MG63 (cell line): ENCODE measurements around the gene ERN1. TPM values are rescaled to one million over a fixed set of nuclear protein-coding genes. Genes with fewer than 3 reads are reported as not detected.

Source experiments
- DNase-seq: peaks from one replicate; pipeline ENCODE4 v3.0.0-alpha.2; 2020
- H3K27me3 ChIP-seq: fragments of 250-450 bp; sonication (Bioruptor Pico); 2 replicates; pipeline ENCODE4 v1.5.1; 2020; ENCODE audit warnings: mild to moderate bottlenecking, moderate library complexity
- H3K36me3 ChIP-seq: fragments of 250-450 bp; sonication (Bioruptor Pico); 2 replicates; pipeline ENCODE4 v1.5.1; 2020; ENCODE audit warnings: mild to moderate bottlenecking, moderate library complexity
- H3K4me3 ChIP-seq: fragments of 250-450 bp; sonication (Bioruptor Pico); 2 replicates; pipeline ENCODE4 v1.5.1; 2020; ENCODE audit warnings: mild to moderate bottlenecking, moderate library complexity
- H3K9me3 ChIP-seq: fragments of 250-450 bp; sonication (Bioruptor Pico); 2 replicates; pipeline ENCODE4 v1.5.1; 2020; ENCODE audit warnings: mild to moderate bottlenecking, moderate library complexity
- total RNA-seq: library from RNA; depleted of rRNA; stranded (reverse); fragments of >200 nt; shearing (Covaris generic); gene quantifications from 2 replicates; pipeline ENCODE4 v1.2.3, GENCODE V29; 2014; ENCODE audit warnings: low replicate concordance

The ERN1 gene
- total RNA-seq, 1 experiment from 2014 or later = 3.0 TPM

GRCh38 chr17:64084940-64085649 is 44.8 kb downstream of the ERN1 start:
- Histone ChIP-seq H3K9me3 (no peaks in the 10 kb centered on the region; the same call in 1 of the 2 replicates), H3K27me3 (no peaks in the 10 kb centered on the region), H3K4me3 (no peak overlapping the region), H3K36me3 (no peaks in the 10 kb centered on the region)
- no peak for DNase-seq

- Histone ChIP-seq H3K4me3 (no peak overlapping the region), H3K36me3 (no peaks in the 10 kb centered on the region)
- peak; percentile 29 for DNase-seq
Measured at GRCh38 chr17:64084086-64084939, 45.6 kb downstream of the ERN1 start.

DNA sequence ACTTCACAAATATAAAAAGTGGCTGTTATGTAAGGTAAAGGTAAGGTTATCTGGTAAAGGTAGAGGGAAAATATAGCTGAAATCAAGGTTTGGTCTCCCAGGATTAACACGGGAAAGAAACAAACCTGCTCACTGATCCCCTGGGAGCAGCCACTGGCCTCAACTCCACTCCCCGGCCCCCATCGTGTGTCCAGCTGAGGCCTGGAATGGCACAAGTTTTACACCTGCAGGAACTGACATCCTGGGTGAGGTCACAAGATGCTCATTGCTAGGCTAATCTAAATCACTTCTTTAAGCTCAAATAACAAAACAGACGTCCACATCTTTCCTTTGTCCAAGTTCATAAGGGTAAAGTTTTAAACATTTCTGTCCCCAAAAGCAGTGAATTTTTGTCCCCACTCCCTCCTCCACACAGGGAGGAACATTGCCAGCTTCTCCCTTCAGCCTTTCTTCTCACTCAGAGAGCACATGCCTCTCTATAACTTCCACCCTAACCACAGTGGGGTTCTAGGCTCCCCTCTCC is 46.3 kb downstream of the ERN1 start:
- Histone ChIP-seq H3K36me3 (no peaks in the 10 kb centered on the region), H3K27me3 (no peaks in the 10 kb centered on the region), H3K9me3 (no peaks in the 10 kb centered on the region; the same call in 1 of the 2 replicates), H3K4me3 (no peak overlapping the region)
- no peak for DNase-seq

More at GRCh38 chr17:64084086-64084939, 45.6 kb downstream of the ERN1 start:
- Histone ChIP-seq H3K27me3 (no peaks in the 10 kb centered on the region), H3K9me3 (no peaks in the 10 kb centered on the region; the same call in 1 of the 2 replicates)

DNA sequence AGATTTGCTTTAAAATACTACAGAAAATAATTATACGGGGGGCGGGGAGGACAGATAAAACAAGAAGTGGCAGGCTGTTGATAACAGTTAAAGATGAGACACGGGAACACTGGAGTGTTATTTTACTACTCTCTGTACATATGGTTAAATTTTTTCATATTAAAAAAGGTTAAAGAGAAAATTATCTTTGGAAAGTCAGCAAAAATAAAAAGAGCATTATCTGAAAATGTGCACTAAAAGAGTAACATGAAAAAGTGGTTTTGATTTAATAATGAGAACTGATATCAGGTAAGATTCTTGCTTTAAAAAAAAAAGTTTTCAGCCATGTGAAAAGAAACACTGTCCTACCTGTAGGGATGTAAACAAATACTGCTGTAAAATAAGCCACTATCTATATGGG is 46.9 kb downstream of the ERN1 start:
- Histone ChIP-seq H3K4me3 (no peak overlapping the region), H3K27me3 (no peaks in the 10 kb centered on the region), H3K36me3 (no peaks in the 10 kb centered on the region), H3K9me3 (no peaks in the 10 kb centered on the region; the same call in 1 of the 2 replicates)
- DNase-seq = no peak

GRCh38 chr17:64081802-64082799 is 47.8 kb downstream of the ERN1 start:
- Histone ChIP-seq H3K4me3 (no peak overlapping the region), H3K36me3 (no peaks in the 10 kb centered on the region), H3K27me3 (no peaks in the 10 kb centered on the region), H3K9me3 (no peaks in the 10 kb centered on the region)
- no peak for DNase-seq

DNA sequence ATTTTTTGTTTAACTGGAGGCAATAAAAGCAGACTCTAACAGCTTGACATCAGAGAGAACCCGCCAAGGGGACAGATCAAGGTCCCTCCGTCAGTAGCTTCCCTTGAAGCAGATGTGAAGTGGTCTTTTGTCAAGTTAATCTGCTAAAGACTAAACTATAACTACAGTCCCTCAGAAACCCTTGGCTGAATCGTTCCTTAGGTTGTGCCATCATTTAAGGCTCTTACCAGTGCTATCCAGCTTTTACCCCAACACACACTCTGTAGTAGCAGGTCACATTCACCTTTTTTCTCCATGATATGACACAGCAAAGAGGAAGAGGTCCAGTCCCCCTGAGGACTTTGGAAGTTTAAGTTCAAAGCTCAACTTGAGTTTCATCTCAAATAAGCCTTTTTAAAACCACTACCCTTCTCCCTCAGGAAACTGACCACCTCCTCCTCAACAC is 49.7 kb downstream of the ERN1 start:
- DNase-seq = no peak
- H3K36me3 ChIP-seq = no peaks in the 10 kb centered on the region
- no peak overlapping the region for H3K4me3 ChIP-seq
- H3K9me3 ChIP-seq = no peaks in the 10 kb centered on the region
- no peaks in the 10 kb centered on the region for H3K27me3 ChIP-seq

- no peak for DNase-seq
- H3K4me3 ChIP-seq = no peak overlapping the region
- 0 out of 2 replicates have a peak, but pooled peaks cover 2% of the 10 kb centered on the region for H3K36me3 ChIP-seq
- no peaks in the 10 kb centered on the region for H3K9me3 ChIP-seq
- H3K27me3 ChIP-seq = no peaks in the 10 kb centered on the region
Measured at GRCh38 chr17:64077379-64077778, 52.6 kb downstream of the ERN1 start.

GRCh38 chr17:64075913-64076312 is 54.0 kb downstream of the ERN1 start:
- Histone ChIP-seq H3K4me3 (no peak overlapping the region), H3K9me3 (peaks cover under 1% of the 10 kb centered on the region; the same call in 1 of the 2 replicates), H3K36me3 (peaks cover 3% of the 10 kb centered on the region; the same call in 1 of the 2 replicates), H3K27me3 (no peaks in the 10 kb centered on the region)
- DNase-seq = no peak

DNA sequence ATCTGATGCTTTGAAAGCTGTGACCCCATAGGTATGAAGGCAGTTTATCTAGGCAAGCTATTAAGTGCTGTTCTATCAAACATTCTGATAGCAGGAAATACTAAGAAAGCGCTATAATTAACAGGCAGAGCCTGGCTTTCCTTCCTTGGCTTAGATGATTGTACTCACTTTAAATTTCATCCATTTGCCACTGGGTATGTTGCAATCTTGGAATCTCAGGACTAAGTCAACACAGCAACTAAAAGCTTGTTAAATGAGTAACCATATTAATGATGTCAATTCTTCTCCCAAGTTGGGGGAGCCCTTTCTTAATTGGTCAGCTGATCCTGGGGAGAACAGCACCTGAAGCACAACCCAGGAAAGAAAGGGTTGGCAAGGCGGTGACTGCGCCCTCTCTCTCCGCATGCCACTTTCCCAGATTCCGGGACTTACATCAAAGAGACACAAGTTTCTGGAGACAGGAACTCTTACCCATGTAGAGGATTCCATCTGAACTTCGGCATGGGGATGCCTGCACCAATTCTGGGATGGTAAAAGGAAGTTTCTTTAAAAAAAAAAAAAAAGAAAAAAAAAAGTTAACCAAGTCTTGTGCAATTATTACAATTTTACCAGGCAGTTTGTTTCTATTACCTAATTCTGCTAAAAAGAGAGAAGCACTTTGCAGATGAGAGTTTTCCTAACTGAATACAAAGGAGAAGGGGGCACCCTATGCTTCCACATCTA is 55.1 kb downstream of the ERN1 start:
- Histone ChIP-seq H3K27me3 (no peaks in the 10 kb centered on the region), H3K9me3 (peaks cover 6% of the 10 kb centered on the region), H3K4me3 (no peak overlapping the region), H3K36me3 (peaks cover 6% of the 10 kb centered on the region)
- DNase-seq = no peak

- H3K27me3 ChIP-seq = no peaks in the 10 kb centered on the region
- H3K36me3 ChIP-seq = peaks cover 14% of the 10 kb centered on the region
- H3K9me3 ChIP-seq = peaks cover 14% of the 10 kb centered on the region
- DNase-seq = no peak
- no peak overlapping the region for H3K4me3 ChIP-seq
Measured at GRCh38 chr17:64073771-64074703, 55.9 kb downstream of the ERN1 start.

DNA sequence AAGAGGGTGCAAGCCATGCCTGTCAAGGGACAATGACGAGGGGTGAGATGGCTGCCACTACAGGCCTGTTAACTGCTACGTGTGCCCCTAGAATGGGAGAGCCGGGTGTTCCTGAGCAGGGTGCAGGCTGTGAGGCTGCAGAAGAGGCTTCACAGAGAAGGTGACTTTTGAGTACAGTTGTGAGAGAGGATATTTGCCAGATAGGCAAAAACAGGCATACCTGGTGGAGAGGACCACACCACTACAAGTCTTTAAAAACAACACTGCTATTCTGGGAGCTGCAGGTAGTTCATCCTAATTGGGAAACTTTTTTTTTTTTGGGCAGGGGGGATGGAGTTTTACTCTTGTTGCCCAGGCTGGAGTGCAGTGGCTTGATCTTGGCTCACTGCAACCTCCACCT is 58.8 kb downstream of the ERN1 start:
- H3K4me3 ChIP-seq = no peak overlapping the region
- peaks cover 18% of the 10 kb centered on the region for H3K9me3 ChIP-seq
- DNase-seq = no peak
- peaks cover 23% of the 10 kb centered on the region for H3K36me3 ChIP-seq
- no peaks in the 10 kb centered on the region for H3K27me3 ChIP-seq

GRCh38 chr17:64070213-64070612 is 59.7 kb downstream of the ERN1 start:
- no peak for DNase-seq
- no peaks in the 10 kb centered on the region for H3K27me3 ChIP-seq
- H3K4me3 ChIP-seq = no peak overlapping the region
- H3K36me3 ChIP-seq = peaks cover 23% of the 10 kb centered on the region
- peaks cover 18% of the 10 kb centered on the region for H3K9me3 ChIP-seq

DNA sequence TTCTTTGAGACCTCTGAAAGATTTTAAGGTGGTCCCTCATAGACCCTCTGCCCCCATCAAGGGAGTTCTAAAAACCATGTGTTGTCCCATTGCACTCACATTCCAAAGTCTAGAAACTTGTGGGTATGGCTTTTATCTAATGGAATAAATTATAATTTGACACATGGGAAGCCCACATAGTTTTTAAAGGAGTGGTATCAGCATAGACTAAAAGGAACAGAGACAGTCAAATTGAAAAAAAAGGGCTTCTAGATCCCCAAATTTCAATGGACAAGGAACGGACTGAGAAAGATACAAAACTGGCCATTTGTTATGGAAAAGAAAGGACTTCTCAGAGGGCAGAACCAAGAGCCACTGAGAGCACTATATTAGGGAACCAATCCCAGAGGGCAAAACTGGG is 60.8 kb downstream of the ERN1 start:
- H3K27me3 ChIP-seq = no peaks in the 10 kb centered on the region
- H3K4me3 ChIP-seq = no peak overlapping the region
- H3K36me3 ChIP-seq = peaks cover 21% of the 10 kb centered on the region
- H3K9me3 ChIP-seq = peaks cover 18% of the 10 kb centered on the region
- no peak for DNase-seq

DNA sequence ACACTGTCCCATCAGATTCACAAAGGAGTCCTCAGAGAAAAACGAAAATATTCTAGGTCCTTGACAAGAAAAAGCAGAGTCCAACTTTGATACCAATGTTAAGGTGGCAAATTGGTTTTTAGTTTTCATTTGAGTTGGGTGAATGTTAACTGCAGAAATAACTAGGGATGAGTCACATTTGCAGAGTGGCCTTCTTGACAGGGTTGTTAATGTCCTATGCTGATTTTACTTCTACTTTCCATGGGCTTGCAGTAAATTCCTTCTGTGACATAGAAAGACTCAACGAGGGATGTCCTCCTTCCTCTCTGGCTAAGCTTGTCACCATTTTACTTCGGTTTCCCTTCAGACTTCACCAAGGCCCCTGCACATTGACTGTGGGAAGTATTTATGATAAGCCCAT is 62.3 kb downstream of the ERN1 start:
- peaks cover 18% of the 10 kb centered on the region for H3K9me3 ChIP-seq
- no peak overlapping the region for H3K4me3 ChIP-seq
- peaks cover 21% of the 10 kb centered on the region for H3K36me3 ChIP-seq
- no peak for DNase-seq
- H3K27me3 ChIP-seq = no peaks in the 10 kb centered on the region

GRCh38 chr17:64066716-64067115 is 63.2 kb downstream of the ERN1 start:
- no peak for DNase-seq
- H3K27me3 ChIP-seq = no peaks in the 10 kb centered on the region
- peaks cover 21% of the 10 kb centered on the region for H3K36me3 ChIP-seq
- H3K4me3 ChIP-seq = no peak overlapping the region
- H3K9me3 ChIP-seq = peaks cover 18% of the 10 kb centered on the region
